ENCODE measurements around the gene MGAT4A. TPM values are rescaled to one million over a fixed set of nuclear protein-coding genes. Genes with fewer than 3 reads are reported as not detected.

MGAT4A gene
- total RNA-seq, 2 experiments from 2014 or later: 10.1 to 15.4 TPM

GRCh38 chr2:98744595-98744994 lies 13.7 kb upstream of the MGAT4A start:
- no peaks in the 10 kb centered on the region for H3K79me2 ChIP-seq (ENCODE audit: insufficient read depth, low read depth, low read length)
- no peak overlapping the region for H3K27ac ChIP-seq (ENCODE audit: low read depth, low read length, poor library complexity, severe bottlenecking)
- BruUV-seq (replicated peaks): no TSS peak
- no peak overlapping the region for H3K4me3 ChIP-seq (ENCODE audit: low read depth, low read length, poor library complexity, severe bottlenecking)
- H3K4me2 ChIP-seq (ENCODE audit: low read length): no peak overlapping the region
- intact Hi-C loops (cut with micrococcal nuclease; ENCODE audit: unreplicated experiment): no loop called here
- ChIA-PET CTCF (ENCODE audit: unreplicated experiment) (no interaction called here), POLR2A (interaction anchor here (1.2 kb wide), 1 partner anchor 88 kb away, joined by 6 read pairs; no protein-coding TSS in a partner anchor)
- no peak overlapping the region for H2AFZ ChIP-seq (ENCODE audit: low read length)
- no peaks in the 10 kb centered on the region for H4K20me1 ChIP-seq (ENCODE audit: insufficient read depth, low read length)
- H3K4me1 ChIP-seq (ENCODE audit: insufficient read depth, low read length, poor library complexity, severe bottlenecking): peaks cover 21% of the 10 kb centered on the region
- DNase-seq (ENCODE audit: low spot score): no peak
- no peaks in the 10 kb centered on the region for H3K9me2 ChIP-seq (ENCODE audit: insufficient read depth, low read length)
- H3K36me3 ChIP-seq (ENCODE audit: insufficient read depth, low read length): no peaks in the 10 kb centered on the region; the same call in 1 of the 2 replicates
- TF ChIP-seq CTCF (conservative IDR thresholded peaks at IDR 0.05; ENCODE audit: low read length): no peak
- no peak for TF ChIP-seq EZH2phosphoT487 (IDR thresholded peaks at IDR 0.05; ENCODE audit: borderline replicate concordance, low read depth, low read length)
- no peaks in the 10 kb centered on the region for H3K9me3 ChIP-seq (ENCODE audit: low read length)

- Histone ChIP-seq H3K27ac (ENCODE audit: low read depth, low read length, poor library complexity, severe bottlenecking) (no peak overlapping the region), H4K20me1 (ENCODE audit: insufficient read depth, low read length) (no peaks in the 10 kb centered on the region), H3K4me3 (ENCODE audit: low read depth, low read length, poor library complexity, severe bottlenecking) (no peak overlapping the region), H3K4me1 (ENCODE audit: insufficient read depth, low read length, poor library complexity, severe bottlenecking) (peaks cover 14% of the 10 kb centered on the region), H3K9me2 (ENCODE audit: insufficient read depth, low read length) (no peaks in the 10 kb centered on the region), H2AFZ (ENCODE audit: low read length) (no peak overlapping the region), H3K4me2 (ENCODE audit: low read length) (no peak overlapping the region), H3K9me3 (ENCODE audit: low read length) (no peaks in the 10 kb centered on the region), H3K36me3 (ENCODE audit: insufficient read depth, low read length) (no peaks in the 10 kb centered on the region; the same call in 1 of the 2 replicates), H3K79me2 (ENCODE audit: insufficient read depth, low read depth, low read length) (no peaks in the 10 kb centered on the region)
- ChIA-PET CTCF (ENCODE audit: unreplicated experiment) (no interaction called here), POLR2A (interaction anchor here (0.7 to 1.2 kb wide), 2 partner anchors 87 to 830 kb away, joined by 3 to 6 read pairs; no protein-coding TSS in a partner anchor)
- intact Hi-C loops (cut with micrococcal nuclease; ENCODE audit: unreplicated experiment): no loop called here
- no peak for TF ChIP-seq CTCF (conservative IDR thresholded peaks at IDR 0.05; ENCODE audit: low read length)
- TF ChIP-seq EZH2phosphoT487 (IDR thresholded peaks at IDR 0.05; ENCODE audit: borderline replicate concordance, low read depth, low read length): no peak
- no TSS peak for BruUV-seq (replicated peaks)
- DNase-seq (ENCODE audit: low spot score): no peak
Observed at GRCh38 chr2:98743835-98744234, 12.9 kb upstream of the MGAT4A start.

GRCh38 chr2:98739020-98739419 lies 8.1 kb upstream of the MGAT4A start:
- Histone ChIP-seq H4K20me1 (ENCODE audit: insufficient read depth, low read length) (no peaks in the 10 kb centered on the region), H3K36me3 (ENCODE audit: insufficient read depth, low read length) (no peaks in the 10 kb centered on the region), H2AFZ (ENCODE audit: low read length) (no peak overlapping the region), H3K4me1 (ENCODE audit: insufficient read depth, low read length, poor library complexity, severe bottlenecking) (peaks cover 11% of the 10 kb centered on the region), H3K4me3 (ENCODE audit: low read depth, low read length, poor library complexity, severe bottlenecking) (no peak overlapping the region), H3K9me2 (ENCODE audit: insufficient read depth, low read length) (no peaks in the 10 kb centered on the region), H3K9me3 (ENCODE audit: low read length) (no peaks in the 10 kb centered on the region), H3K4me2 (ENCODE audit: low read length) (no peak overlapping the region), H3K27ac (ENCODE audit: low read depth, low read length, poor library complexity, severe bottlenecking) (no peak overlapping the region), H3K79me2 (ENCODE audit: insufficient read depth, low read depth, low read length) (no peaks in the 10 kb centered on the region)
- TF ChIP-seq EZH2phosphoT487 (IDR thresholded peaks at IDR 0.05; ENCODE audit: borderline replicate concordance, low read depth, low read length) (no peak), CTCF (conservative IDR thresholded peaks at IDR 0.05; ENCODE audit: low read length) (no peak)
- POLR2A ChIA-PET: no interaction called here
- no TSS peak for BruUV-seq (replicated peaks)
- intact Hi-C loops (cut with micrococcal nuclease; ENCODE audit: unreplicated experiment): no loop called here
- no peak for DNase-seq (ENCODE audit: low spot score)
- CTCF ChIA-PET (ENCODE audit: unreplicated experiment): no interaction called here

Data from OCI-LY7 (cell line).